H9 (cell line): ENCODE measurements around the gene LARGE1. TPM values are rescaled to one million over a fixed set of nuclear protein-coding genes. Genes with fewer than 3 reads are reported as not detected.

ENCODE experiments used
- DNase-seq: peaks from one replicate; pipeline ENCODE4 v3.0.0-alpha.2; 2017
- H2AFZ ChIP-seq: one replicate; pipeline ENCODE4 v1.6.1; 2013; ENCODE audit warnings: mild to moderate bottlenecking, low read length, control low read depth, moderate library complexity
- H2AK5ac ChIP-seq: 2 replicates; pipeline ENCODE4 v1.6.1; 2013; ENCODE audit warnings: low read length, control low read depth, mixed read lengths; ENCODE audit not compliant: insufficient read length
- H2BK120ac ChIP-seq: one replicate; pipeline ENCODE4 v1.6.1; 2013; ENCODE audit warnings: low read depth, mild to moderate bottlenecking, low read length, control low read depth, inconsistent platforms; ENCODE audit not compliant: poor library complexity, severe bottlenecking
- H2BK12ac ChIP-seq: 2 replicates; pipeline ENCODE4 v1.6.1; 2013; ENCODE audit warnings: low read length, control low read depth, mixed read lengths, low read depth; ENCODE audit not compliant: insufficient read length
- H2BK15ac ChIP-seq: 2 replicates; pipeline ENCODE4 v1.6.1; 2013; ENCODE audit warnings: low read depth, low read length, control low read depth
- H2BK20ac ChIP-seq: one replicate; pipeline ENCODE4 v1.6.1; 2013; ENCODE audit warnings: low read depth, mild to moderate bottlenecking, low read length, control low read depth, inconsistent platforms; ENCODE audit not compliant: poor library complexity, severe bottlenecking
- H2BK5ac ChIP-seq: 2 replicates; pipeline ENCODE4 v1.6.1; 2013; ENCODE audit warnings: low read length, control low read depth, mixed read lengths; ENCODE audit not compliant: insufficient read length
- H3K14ac ChIP-seq: 2 replicates; pipeline ENCODE4 v1.6.1; 2013; ENCODE audit warnings: low read length, control low read depth; ENCODE audit not compliant: insufficient read depth
- H3K18ac ChIP-seq: 2 replicates; pipeline ENCODE4 v1.6.1; 2013; ENCODE audit warnings: low read depth, mild to moderate bottlenecking, mixed read lengths, low read length, control low read depth; ENCODE audit not compliant: insufficient read length
- H3K23ac ChIP-seq: 2 replicates; pipeline ENCODE4 v1.6.1; 2013; ENCODE audit warnings: low read length, control low read depth, mixed read lengths, low read depth; ENCODE audit not compliant: insufficient read length
- H3K23me2 ChIP-seq: 2 replicates; pipeline ENCODE4 v1.6.1; 2013; ENCODE audit warnings: low read depth, mild to moderate bottlenecking, mixed read lengths, low read length, control low read depth; ENCODE audit not compliant: insufficient read length, poor library complexity, severe bottlenecking
- H3K27ac ChIP-seq: 2 replicates; pipeline ENCODE4 v1.5.1; 2013; ENCODE audit warnings: low read length, control low read depth, mixed read lengths, low read depth; ENCODE audit not compliant: insufficient read length
- H3K27me3 ChIP-seq: 2 replicates; pipeline ENCODE4 v1.6.1; 2013; ENCODE audit warnings: low read length, control low read depth, inconsistent platforms; ENCODE audit not compliant: insufficient read depth
- H3K4ac ChIP-seq: 2 replicates; pipeline ENCODE4 v1.6.1; 2013; ENCODE audit warnings: low read depth, mild to moderate bottlenecking, control low read depth, inconsistent platforms, low read length, moderate library complexity
- H3K4me1 ChIP-seq: 2 replicates; pipeline ENCODE4 v1.6.1; 2013; ENCODE audit warnings: low read length, control low read depth, inconsistent platforms; ENCODE audit not compliant: insufficient read depth
- H3K4me2 ChIP-seq: 2 replicates; pipeline ENCODE4 v1.6.1; 2013; ENCODE audit warnings: low read length, control low read depth, mixed read lengths; ENCODE audit not compliant: insufficient read length, insufficient read depth
- H3K56ac ChIP-seq: 2 replicates; pipeline ENCODE4 v1.6.1; 2013; ENCODE audit warnings: low read depth, mild to moderate bottlenecking, mixed read lengths, low read length, control low read depth; ENCODE audit not compliant: insufficient read length
- H3K79me1 ChIP-seq: 2 replicates; pipeline ENCODE4 v1.6.1; 2013; ENCODE audit warnings: low read depth, mild to moderate bottlenecking, moderate library complexity, low read length, control low read depth, inconsistent platforms; ENCODE audit not compliant: insufficient read depth, poor library complexity, severe bottlenecking
- H3K79me2 ChIP-seq: 2 replicates; pipeline ENCODE4 v1.6.1; 2013; ENCODE audit warnings: low read length, control low read depth, inconsistent platforms; ENCODE audit not compliant: insufficient read depth
- H3K9ac ChIP-seq: 2 replicates; pipeline ENCODE4 v1.6.1; 2013; ENCODE audit warnings: low read length, control low read depth, mixed read lengths; ENCODE audit not compliant: insufficient read length; ENCODE audit errors: extremely low read depth
- H3K9me3 ChIP-seq: one replicate; pipeline ENCODE4 v1.6.1; 2013; ENCODE audit warnings: low read depth, low read length, inconsistent platforms; ENCODE audit not compliant: control insufficient read depth
- H3T11ph ChIP-seq: one replicate; pipeline ENCODE4 v1.6.1; 2013; ENCODE audit warnings: mild to moderate bottlenecking, low read length, control low read depth, inconsistent platforms
- H4K20me1 ChIP-seq: one replicate; pipeline ENCODE4 v1.6.1; 2013; ENCODE audit not compliant: control insufficient read depth, insufficient read length, insufficient read depth
- H4K5ac ChIP-seq: 2 replicates; pipeline ENCODE4 v1.6.1; 2013; ENCODE audit warnings: low read depth, mild to moderate bottlenecking, mixed read lengths, low read length, control low read depth; ENCODE audit not compliant: insufficient read length
- H4K8ac ChIP-seq: replicated peaks from 2 replicates; pipeline ENCODE4 v1.6.1; 2013; ENCODE audit warnings: low read length, control low read depth, mixed read lengths, low read depth; ENCODE audit not compliant: insufficient read length
- H4K91ac ChIP-seq: 2 replicates; pipeline ENCODE4 v1.6.1; 2013; ENCODE audit warnings: low read depth, mild to moderate bottlenecking, moderate library complexity, mixed read lengths, low read length, control low read depth; ENCODE audit not compliant: insufficient read length
- H3K27ac Mint-ChIP-seq, 3 experiments: 2 replicates in 2 of 3; 3 replicates in 1 of 3; pipeline ENCODE4 v1.8.0; 2020 to 2021; ENCODE audit warnings: mixed read lengths in 3 of 3, mild to moderate bottlenecking in 1 of 3, moderate library complexity in 1 of 3
- H3K27me3 Mint-ChIP-seq: 2 replicates; pipeline ENCODE4 v1.8.0; 2021; ENCODE audit warnings: low read depth, mild to moderate bottlenecking, moderate library complexity, mixed read lengths
- H3K36me3 Mint-ChIP-seq, 3 experiments: 2 replicates in 2 of 3; 3 replicates in 1 of 3; pipeline ENCODE4 v1.8.0; 2020 to 2021; ENCODE audit warnings: low read depth in 3 of 3, mixed read lengths in 3 of 3; ENCODE audit not compliant: insufficient read depth in 1 of 3
- H3K4me1 Mint-ChIP-seq, 2 experiments: 2 replicates each; pipeline ENCODE4 v1.8.0; 2020; ENCODE audit warnings: mixed read lengths in 2 of 2
- H3K4me3 Mint-ChIP-seq, 2 experiments: 2 replicates in 1 of 2; 3 replicates in 1 of 2; pipeline ENCODE4 v1.8.0; 2020 to 2021; ENCODE audit warnings: mild to moderate bottlenecking in 2 of 2, mixed read lengths in 2 of 2, moderate library complexity in 1 of 2
- H3K9me3 Mint-ChIP-seq, 2 experiments: 2 replicates in 1 of 2; 3 replicates in 1 of 2; pipeline ENCODE4 v1.8.0; 2020; ENCODE audit warnings: mild to moderate bottlenecking in 2 of 2, mixed read lengths in 2 of 2, moderate library complexity in 1 of 2
- CTCF ChIP-seq: fragments of 200-600 bp; sonication (generic); conservative IDR thresholded peaks from 3 replicates; pipeline ENCODE4 v1.8.0; 2021; ENCODE audit warnings: antibody characterized with exemption, mild to moderate bottlenecking
- WGBS: extraction: QIAGEN DNeasy Blood & Tissue Kit; methylation state at CpG from one replicate; pipeline ENCODE4 v1.1.7; 2013; ENCODE audit warnings: missing lambda C conversion rate, low lambda C conversion rate, mixed read lengths; ENCODE audit not compliant: insufficient read length; ENCODE audit errors: extremely low coverage; 5-methylcytosine and 5-hydroxymethylcytosine counted together
- total RNA-seq: library from RNA; stranded (reverse); gene quantifications from 2 replicates; pipeline ENCODE4 v1.2.1, GENCODE V29; 2021

LARGE1 gene
- total RNA-seq, 1 experiment from 2014 or later = 43.5 TPM

GRCh38 chr22:33538277-33538885 lies 381.9 kb downstream of the LARGE1 start:
- Histone ChIP-seq H3K9ac (no peak overlapping the region), H3K23me2 (no peaks in the 10 kb centered on the region), H3K4me2 (no peak overlapping the region), H2AFZ (no peak overlapping the region), H3K27me3 (no peaks in the 10 kb centered on the region), H2BK12ac (no peak overlapping the region), H3T11ph (no peak overlapping the region), H2BK5ac (no peak overlapping the region), H4K5ac (no peak overlapping the region), H3K4me1 (no peaks in the 10 kb centered on the region), H3K4ac (no peak overlapping the region), H3K79me2 (no peaks in the 10 kb centered on the region), H3K14ac (no peak overlapping the region), H4K20me1 (peaks cover 2% of the 10 kb centered on the region), H3K18ac (no peak overlapping the region), H4K8ac (no peak overlapping the region), H3K56ac (no peak overlapping the region), H2AK5ac (no peak overlapping the region), H3K23ac (no peak overlapping the region), H3K79me1 (no peaks in the 10 kb centered on the region), H3K27ac (no peak overlapping the region), H2BK20ac (no peak overlapping the region), H2BK120ac (no peak overlapping the region), H4K91ac (no peak overlapping the region), H2BK15ac (no peak overlapping the region), H3K9me3 (no peaks in the 10 kb centered on the region)
- Mint-ChIP-seq H3K27me3 (no peaks in the 10 kb centered on the region), H3K36me3 (peaks cover 0 to 5% (median 0%) of the 10 kb centered on the region in 3 experiments; a peak in 3 of 7 replicates), H3K9me3 (no peaks in the 10 kb centered on the region), H3K4me1 (peaks cover 0 to 4% of the 10 kb centered on the region in 2 experiments; a peak in 1 of 4 replicates), H3K4me3 (no peak overlapping the region), H3K27ac (no peak overlapping the region)
- no peak for TF ChIP-seq CTCF
- no peak for DNase-seq
- no CpG with 5 or more reads among the region's 6 CpGs for WGBS
